ENCODE measurements around the gene SHC4. TPM values are rescaled to one million over a fixed set of nuclear protein-coding genes. Genes with fewer than 3 reads are reported as not detected.

Gene SHC4
- total and polyA plus RNA-seq, 9 of the 15 experiments (the other 6 are each of a cell fraction or from before 2014, with no cell fraction given) = 0.43 to 1.2 (median 0.67) TPM

GRCh38 chr15:48946074-48946839 lies 17.5 kb downstream of the SHC4 start (continued):
- TF ChIP-seq THRA (IDR thresholded peaks at IDR 0.05) = no peak
- TF ChIP-seq FOXP4 (CRISPR knock-in tag; IDR thresholded peaks at IDR 0.05; ENCODE audit: borderline replicate concordance) = no peak
- no peak for TF ChIP-seq ZNF77 (CRISPR knock-in tag; IDR thresholded peaks at IDR 0.05)
- no peak for TF ChIP-seq GTF2F1 (IDR thresholded peaks at IDR 0.05; ENCODE audit: low read depth, low read length)
- no peak for TF ChIP-seq U2AF2 (optimal IDR thresholded peaks at IDR 0.05; ENCODE audit: low read depth, low read length)
- no peak for TF ChIP-seq SIX5 (IDR thresholded peaks at IDR 0.05; ENCODE audit: borderline replicate concordance in 1 of 2, insufficient read depth in 1 of 2, low read depth in 1 of 2, low read length in 2 of 2)
- no peak for TF ChIP-seq ZNF239 (CRISPR knock-in tag; IDR thresholded peaks at IDR 0.05)
- no peak for TF ChIP-seq MAFF (IDR thresholded peaks at IDR 0.05; ENCODE audit: low read length)
- no peak for TF ChIP-seq ZKSCAN3 (CRISPR knock-in tag; IDR thresholded peaks at IDR 0.05)
- TF ChIP-seq POLR2H (tag; IDR thresholded peaks at IDR 0.05; ENCODE audit: low read depth) = no peak
- TF ChIP-seq C11orf30 (IDR thresholded peaks at IDR 0.05; ENCODE audit: low read depth) = peak; percentile 18; the same call in 1 of the 2 replicates
- TF ChIP-seq CTCF (IDR thresholded peaks at IDR 0.05 in 2 of 3, conservative IDR thresholded peaks at IDR 0.05 in 1 of 3; ENCODE audit: insufficient read depth in 2 of 3, low read depth in 1 of 3, low read length in 3 of 3) = no peak
- TF ChIP-seq TSC22D4 (tag; IDR thresholded peaks at IDR 0.05) = no peak
- TF ChIP-seq ZNF133 (CRISPR knock-in tag; IDR thresholded peaks at IDR 0.05) = no peak
- no peak for TF ChIP-seq SNAPC5 (CRISPR knock-in tag; IDR thresholded peaks at IDR 0.05)
- TF ChIP-seq POLR2AphosphoS5 (IDR thresholded peaks at IDR 0.05; ENCODE audit: control insufficient read depth, insufficient read depth, low read depth, low read length) = no peak
- no peak for TF ChIP-seq CBFB (CRISPR knock-in tag; IDR thresholded peaks at IDR 0.05)
- peak in 1 of 2 experiments; percentile 82; a peak in 1 of 4 replicates for TF ChIP-seq RCOR1 (IDR thresholded peaks at IDR 0.05; ENCODE audit: borderline replicate concordance in 1 of 2, low read depth in 2 of 2, low read length in 2 of 2)
- TF ChIP-seq IRF1 (CRISPR knock-in tag; IDR thresholded peaks at IDR 0.05; ENCODE audit: borderline replicate concordance) = no peak
- TF ChIP-seq FOS (IDR thresholded peaks at IDR 0.05; ENCODE audit: extremely low read depth, insufficient read length) = peak; percentile 30
- TF ChIP-seq SNRNP70 (optimal IDR thresholded peaks at IDR 0.05; ENCODE audit: low read depth, low read length) = no peak

All from K562 (cell line).